Activated naive CD8-positive, alpha-beta T cell treated with anti-CD3 and anti-CD28 coated beads for 36 hours (primary cell): Measurements from ENCODE around the gene TC2N. TPM values are rescaled to one million over a fixed set of nuclear protein-coding genes. Genes with fewer than 3 reads are reported as not detected.
"Not testable (repeated sequence)": the region's sequence is repeated elsewhere in the genome, so short reads cannot be mapped to it uniquely, and the experiment has no call there.

Experiments used
- DNase-seq: peaks from one replicate; pipeline ENCODE4 v3.0.0; 2021
- H3K27ac Mint-ChIP-seq: one replicate; pipeline ENCODE4 v1.8.0; 2022; ENCODE audit warnings: mild to moderate bottlenecking, moderate library complexity, mixed read lengths
- H3K27me3 Mint-ChIP-seq: one replicate; pipeline ENCODE4 v1.8.0; 2022; ENCODE audit warnings: mild to moderate bottlenecking, mixed read lengths
- H3K36me3 Mint-ChIP-seq: one replicate; pipeline ENCODE4 v1.8.0; 2021; ENCODE audit warnings: mild to moderate bottlenecking, mixed read lengths
- H3K4me1 Mint-ChIP-seq: one replicate; pipeline ENCODE4 v1.8.0; 2021; ENCODE audit warnings: mixed read lengths
- H3K4me3 Mint-ChIP-seq: one replicate; pipeline ENCODE4 v1.8.0; 2022; ENCODE audit warnings: mild to moderate bottlenecking, moderate library complexity, mixed read lengths
- H3K9me3 Mint-ChIP-seq: one replicate; pipeline ENCODE4 v1.8.0; 2022; ENCODE audit warnings: mixed read lengths
- total RNA-seq, 2 experiments: library from RNA; stranded (reverse); gene quantifications; one replicate each; pipeline ENCODE4 v1.2.3, GENCODE V29; 2021

The TC2N gene
- total RNA-seq: 10 to 100 TPM; 16.7 to 17.4 TPM

DNA sequence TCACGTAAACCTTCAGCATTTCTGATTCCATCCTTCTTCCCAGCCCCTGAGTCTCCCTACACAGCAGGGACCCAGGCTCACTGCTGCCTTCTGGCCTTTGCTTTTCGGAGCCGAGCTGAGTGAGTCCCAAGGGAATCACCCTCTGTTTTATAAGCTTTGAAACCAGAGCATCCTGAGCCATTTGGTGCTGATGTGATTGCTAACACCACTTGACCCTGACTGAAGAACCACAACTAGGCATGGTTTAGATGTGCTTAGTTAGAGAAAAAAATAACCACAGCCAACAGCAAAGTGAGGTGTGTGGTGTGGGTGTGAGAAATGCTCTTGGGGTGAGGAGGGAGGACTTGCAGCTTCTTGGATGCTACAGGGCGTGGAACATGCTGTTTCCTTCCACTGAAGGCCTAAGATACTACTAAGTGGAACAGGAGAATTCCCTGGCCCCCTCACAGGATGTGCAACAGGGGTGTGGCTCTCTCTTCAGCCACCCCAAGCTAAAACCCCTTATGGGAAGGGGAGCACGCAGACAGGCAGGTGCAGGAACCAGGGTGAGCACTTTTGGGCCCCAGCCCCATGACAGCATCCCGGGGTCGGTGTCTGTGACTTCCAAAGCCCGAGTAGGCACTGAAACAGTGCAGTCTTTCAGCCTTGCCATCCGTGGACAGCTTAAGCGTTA is at the start of gene TC2N:
Gene TC2N, minus strand, starts transcription at position 221 of the 673 bp plus-strand sequence. CDS start 53,767 bp downstream, outside the sequence.
- Mint-ChIP-seq H3K36me3 (peaks cover 10% of the 10 kb centered on the region), H3K27me3 (no peaks in the 10 kb centered on the region), H3K27ac (peak within 1 kb of the TSS; percentile 87), H3K4me3 (peak within 1 kb of the TSS; percentile 74), H3K9me3 (no peaks in the 10 kb centered on the region), H3K4me1 (peaks cover 91% of the 10 kb centered on the region)
- DNase-seq: peak; percentile 59

DNA sequence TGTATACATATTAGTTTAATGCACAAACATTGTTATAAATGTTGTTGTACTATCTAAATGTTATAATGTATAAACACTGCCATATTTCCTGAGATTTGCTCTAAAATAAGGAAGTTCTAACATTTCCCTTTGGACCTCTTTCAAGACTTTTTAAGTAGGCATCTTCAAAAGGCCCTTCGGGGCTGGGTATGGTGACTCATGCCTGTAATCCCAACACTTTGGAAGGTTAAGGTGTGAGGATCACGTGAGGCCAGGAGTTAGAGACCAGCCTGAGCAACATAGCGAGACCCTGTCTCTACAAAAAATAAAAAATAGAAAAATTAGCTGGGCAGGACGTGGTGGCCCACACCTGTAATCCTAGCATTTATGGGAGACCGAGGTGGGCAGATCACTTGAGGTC is 44.7 kb upstream of the TC2N start:
- Mint-ChIP-seq H3K4me1 (peaks cover 12% of the 10 kb centered on the region), H3K4me3 (no peak overlapping the region), H3K9me3 (peaks cover 1% of the 10 kb centered on the region), H3K27me3 (no peaks in the 10 kb centered on the region), H3K27ac (no peak overlapping the region), H3K36me3 (no peaks in the 10 kb centered on the region)
- DNase-seq: no peak

GRCh38 chr14:91911474-91912032 is 44.2 kb upstream of the TC2N start:
- DNase-seq: peak; percentile 32
- H3K27ac Mint-ChIP-seq: no peak overlapping the region
- no peak overlapping the region for H3K4me3 Mint-ChIP-seq
- H3K9me3 Mint-ChIP-seq: peaks cover 1% of the 10 kb centered on the region
- peaks cover 12% of the 10 kb centered on the region for H3K4me1 Mint-ChIP-seq
- no peaks in the 10 kb centered on the region for H3K27me3 Mint-ChIP-seq
- no peaks in the 10 kb centered on the region for H3K36me3 Mint-ChIP-seq

- Mint-ChIP-seq H3K9me3 (no peaks in the 10 kb centered on the region), H3K27ac (no peak overlapping the region), H3K27me3 (no peaks in the 10 kb centered on the region), H3K36me3 (no peaks in the 10 kb centered on the region), H3K4me1 (peaks cover 12% of the 10 kb centered on the region), H3K4me3 (no peak overlapping the region)
- DNase-seq: no peak
Observed at GRCh38 chr14:91910196-91910595, 42.9 kb upstream of the TC2N start.

DNA sequence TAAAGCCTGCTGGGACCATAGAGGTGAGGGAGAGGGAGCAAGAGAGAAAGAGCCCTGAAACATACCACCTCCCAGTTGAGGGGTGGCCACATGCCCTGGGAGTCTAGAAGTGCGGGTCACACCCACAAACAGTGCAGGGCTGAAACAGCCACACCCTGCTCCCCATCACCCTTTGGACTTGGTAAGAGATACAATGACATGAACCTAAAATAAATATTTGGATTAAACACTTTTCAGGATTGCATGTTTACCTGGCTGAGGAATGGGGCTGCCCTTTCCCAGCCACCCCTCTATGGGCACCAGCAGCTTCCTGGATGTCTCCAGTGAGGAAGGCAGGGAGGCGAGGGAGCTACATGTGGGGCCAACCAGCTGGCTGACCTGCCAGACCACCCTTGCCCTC is 39.0 kb upstream of the TC2N start:
- no peaks in the 10 kb centered on the region for H3K27me3 Mint-ChIP-seq

DNA sequence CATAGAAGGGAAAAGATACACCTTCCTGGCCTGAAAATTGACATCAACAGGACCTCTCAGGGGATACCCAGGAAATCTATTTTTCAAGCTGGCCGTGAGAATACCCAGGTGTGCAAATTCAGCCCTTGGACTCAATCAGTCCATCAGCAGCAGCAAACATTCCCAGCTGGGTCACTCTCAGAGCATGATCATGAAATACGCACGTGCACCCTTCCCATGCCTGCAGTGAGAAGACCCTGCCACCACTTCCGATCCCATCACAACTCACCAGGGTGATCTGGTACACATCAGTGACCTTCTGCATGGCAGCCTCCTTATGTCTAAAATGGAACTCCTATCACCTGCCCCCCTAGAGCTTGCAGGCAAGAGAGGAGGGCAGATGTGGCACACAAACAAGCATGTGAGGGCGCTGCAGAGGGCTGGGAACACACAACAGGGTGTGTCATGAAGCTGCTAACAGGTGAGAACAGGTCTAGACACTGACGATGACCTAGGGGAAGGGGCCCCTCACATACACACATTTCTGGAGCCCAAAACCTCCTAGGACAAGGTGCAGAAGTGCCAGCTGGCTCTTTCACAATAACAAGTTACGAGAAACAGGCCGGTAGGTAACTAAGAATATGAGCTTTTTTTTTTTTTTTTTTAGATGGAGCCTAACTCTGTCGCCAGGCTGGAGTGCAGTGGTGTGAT is 37.8 kb upstream of the TC2N start:
- H3K9me3 Mint-ChIP-seq: no peaks in the 10 kb centered on the region
- H3K27me3 Mint-ChIP-seq: no peaks in the 10 kb centered on the region
- no peak for DNase-seq
- no peak overlapping the region for H3K4me3 Mint-ChIP-seq
- no peaks in the 10 kb centered on the region for H3K36me3 Mint-ChIP-seq
- H3K4me1 Mint-ChIP-seq: peaks cover under 1% of the 10 kb centered on the region
- H3K27ac Mint-ChIP-seq: no peak overlapping the region

More for the DNA sequence above, 39.0 kb upstream of the TC2N start:
- Mint-ChIP-seq H3K36me3 (no peaks in the 10 kb centered on the region), H3K4me1 (peaks cover 8% of the 10 kb centered on the region), H3K9me3 (no peaks in the 10 kb centered on the region), H3K4me3 (no peak overlapping the region), H3K27ac (no peak overlapping the region)
- no peak for DNase-seq

GRCh38 chr14:91904483-91904882 is 37.1 kb upstream of the TC2N start:
- H3K27me3 Mint-ChIP-seq: no peaks in the 10 kb centered on the region
- H3K4me1 Mint-ChIP-seq: peaks cover 1% of the 10 kb centered on the region
- no peak overlapping the region for H3K4me3 Mint-ChIP-seq
- no peaks in the 10 kb centered on the region for H3K36me3 Mint-ChIP-seq
- no peak for DNase-seq
- no peaks in the 10 kb centered on the region for H3K9me3 Mint-ChIP-seq
- no peak overlapping the region for H3K27ac Mint-ChIP-seq

- Mint-ChIP-seq H3K4me1 (peaks cover 3% of the 10 kb centered on the region), H3K4me3 (no peak overlapping the region), H3K9me3 (no peaks in the 10 kb centered on the region), H3K27ac (no peak overlapping the region), H3K36me3 (no peaks in the 10 kb centered on the region), H3K27me3 (no peaks in the 10 kb centered on the region)
- no peak for DNase-seq
Observed at GRCh38 chr14:91903070-91903469, 35.7 kb upstream of the TC2N start.

DNA sequence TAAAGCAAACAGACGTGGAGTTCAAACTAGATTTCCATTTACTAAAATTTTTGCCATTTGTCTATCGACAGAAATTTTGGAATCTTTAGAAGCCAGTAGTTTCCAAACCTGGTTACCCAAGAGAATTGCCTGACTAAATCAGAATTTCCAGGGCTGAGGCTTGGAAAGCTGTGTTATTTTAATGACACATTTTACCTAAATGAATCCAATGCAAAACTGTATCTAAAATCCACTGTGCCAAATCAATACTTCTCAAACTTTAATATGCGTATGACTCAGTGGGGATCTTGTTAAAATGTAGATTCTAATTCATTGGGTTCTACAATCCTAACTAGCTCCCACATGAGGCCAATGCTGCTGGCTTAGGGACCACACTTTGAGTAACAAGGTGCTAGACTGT is 35.0 kb upstream of the TC2N start:
- H3K9me3 Mint-ChIP-seq: no peaks in the 10 kb centered on the region
- no peak for DNase-seq
- H3K27me3 Mint-ChIP-seq: no peaks in the 10 kb centered on the region
- H3K4me3 Mint-ChIP-seq: no peak overlapping the region
- H3K36me3 Mint-ChIP-seq: no peaks in the 10 kb centered on the region
- H3K4me1 Mint-ChIP-seq: peaks cover 3% of the 10 kb centered on the region
- H3K27ac Mint-ChIP-seq: no peak overlapping the region

DNA sequence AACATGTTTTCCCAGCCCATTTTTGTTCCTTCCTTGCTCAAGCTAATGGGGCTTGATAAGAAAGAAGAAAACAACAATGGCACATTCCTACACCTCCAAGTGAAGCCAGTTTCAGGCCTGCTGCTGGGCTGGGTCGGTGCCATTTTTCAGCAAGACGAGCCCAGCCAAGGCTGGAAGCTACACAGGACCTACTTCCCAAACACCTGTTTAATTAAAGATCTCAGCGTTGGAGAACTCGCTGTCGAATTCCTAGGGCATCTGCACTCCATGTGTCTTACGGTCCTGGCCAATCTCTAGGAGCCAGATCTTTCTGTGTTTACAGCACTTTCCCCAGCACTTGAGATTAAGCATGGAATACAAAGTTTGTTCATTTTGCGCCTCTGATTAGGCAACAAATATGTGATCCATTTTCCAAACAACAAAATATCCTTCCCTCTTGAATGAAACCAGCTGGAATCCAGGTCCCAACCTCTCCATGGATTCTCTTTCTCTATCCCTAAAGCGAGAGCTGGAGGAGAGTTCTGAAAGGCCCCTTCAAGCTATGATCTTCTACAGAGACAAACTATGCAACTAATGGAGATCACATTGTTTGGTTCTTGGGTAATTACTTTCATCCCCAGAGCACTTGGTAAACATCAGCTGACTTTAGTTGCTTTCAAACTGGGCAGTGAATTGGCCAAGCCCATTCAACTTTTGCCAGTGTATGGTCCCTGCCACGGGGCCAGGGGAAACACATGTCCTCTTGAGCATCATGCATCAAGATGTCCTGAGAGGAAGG is 34.3 kb upstream of the TC2N start:
- Mint-ChIP-seq H3K27me3 (no peaks in the 10 kb centered on the region), H3K4me1 (peaks cover 3% of the 10 kb centered on the region), H3K9me3 (no peaks in the 10 kb centered on the region), H3K27ac (no peak overlapping the region), H3K36me3 (no peaks in the 10 kb centered on the region), H3K4me3 (no peak overlapping the region)
- no peak for DNase-seq

DNA sequence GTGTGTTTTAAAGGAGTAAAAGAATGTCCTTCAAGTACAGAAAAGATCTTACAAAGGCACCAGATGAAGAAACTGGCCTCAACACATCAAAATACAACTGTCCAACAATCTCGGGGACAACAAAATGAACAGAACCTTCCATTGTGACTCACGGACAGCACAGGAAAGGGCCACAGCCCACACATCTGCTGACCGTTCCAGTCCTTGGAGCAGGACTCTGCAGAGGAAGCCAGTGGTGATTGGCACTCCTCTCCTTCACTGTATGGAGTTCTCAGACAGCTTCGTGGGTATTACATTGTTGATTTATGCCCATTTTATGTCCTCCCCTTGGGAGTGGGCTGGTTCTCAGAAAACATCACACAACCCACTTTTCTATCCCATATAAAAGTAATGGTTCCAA is 32.5 kb upstream of the TC2N start:
- Mint-ChIP-seq H3K4me1 (peaks cover 7% of the 10 kb centered on the region), H3K36me3 (no peaks in the 10 kb centered on the region), H3K4me3 (no peak overlapping the region), H3K27ac (no peak overlapping the region), H3K9me3 (no peaks in the 10 kb centered on the region), H3K27me3 (no peaks in the 10 kb centered on the region)
- DNase-seq: no peak

DNA sequence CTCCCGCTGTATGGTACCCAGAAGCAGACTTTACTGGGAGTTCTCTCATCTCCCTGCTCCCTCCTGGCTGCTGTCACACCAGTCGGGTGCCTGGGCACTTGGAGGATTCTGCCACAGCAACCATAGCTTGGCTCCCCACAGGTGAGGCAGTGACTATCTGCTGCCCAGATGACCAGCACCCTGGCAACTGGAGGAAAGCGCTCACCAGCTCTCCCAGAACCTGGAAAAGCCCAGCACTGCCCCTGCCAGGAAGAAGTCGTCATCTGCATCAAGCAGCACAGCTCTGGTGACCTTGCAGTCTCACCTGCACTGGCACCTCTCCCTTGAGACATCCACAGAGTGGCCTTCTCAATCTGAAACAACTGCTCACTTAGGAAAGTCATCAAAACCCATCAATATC is 31.9 kb upstream of the TC2N start:
- peak; percentile 18 for DNase-seq

DNA sequence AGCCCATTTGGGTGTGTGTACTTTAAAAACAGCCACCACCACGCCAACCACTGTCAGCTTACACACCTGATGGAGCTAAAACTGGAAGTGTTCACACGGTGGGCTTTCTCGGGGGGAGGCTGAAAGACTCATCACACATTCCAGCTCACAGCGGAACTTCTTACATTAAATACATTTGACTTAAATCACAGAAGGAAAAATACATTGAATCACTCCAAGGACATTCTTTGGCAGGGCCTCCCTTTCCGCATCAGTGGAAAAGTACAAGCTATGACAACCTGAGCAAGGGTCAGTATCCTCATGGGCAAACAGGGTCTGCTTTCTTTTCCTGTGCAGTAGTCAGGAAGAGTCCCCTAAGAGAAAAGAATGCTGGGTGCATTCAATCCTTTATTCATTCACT is 31.0 kb upstream of the TC2N start:
- Mint-ChIP-seq H3K27ac (no peak overlapping the region), H3K4me1 (peaks cover 15% of the 10 kb centered on the region), H3K36me3 (peaks cover 1% of the 10 kb centered on the region), H3K27me3 (no peaks in the 10 kb centered on the region), H3K4me3 (no peak overlapping the region), H3K9me3 (no peaks in the 10 kb centered on the region)
- DNase-seq: no peak

More for the DNA sequence above, 31.9 kb upstream of the TC2N start:
- no peak overlapping the region for H3K4me3 Mint-ChIP-seq
- H3K27me3 Mint-ChIP-seq: no peaks in the 10 kb centered on the region
- no peaks in the 10 kb centered on the region for H3K9me3 Mint-ChIP-seq
- no peak overlapping the region for H3K27ac Mint-ChIP-seq
- no peaks in the 10 kb centered on the region for H3K36me3 Mint-ChIP-seq
- peaks cover 7% of the 10 kb centered on the region for H3K4me1 Mint-ChIP-seq

- not testable (repeated sequence) for H3K27ac Mint-ChIP-seq, H3K9me3 Mint-ChIP-seq, H3K36me3 Mint-ChIP-seq, H3K27me3 Mint-ChIP-seq, H3K4me3 Mint-ChIP-seq, DNase-seq
- peaks cover 21% of the 10 kb centered on the region for H3K4me1 Mint-ChIP-seq
Observed at GRCh38 chr14:91897716-91898115, 30.4 kb upstream of the TC2N start.

DNA sequence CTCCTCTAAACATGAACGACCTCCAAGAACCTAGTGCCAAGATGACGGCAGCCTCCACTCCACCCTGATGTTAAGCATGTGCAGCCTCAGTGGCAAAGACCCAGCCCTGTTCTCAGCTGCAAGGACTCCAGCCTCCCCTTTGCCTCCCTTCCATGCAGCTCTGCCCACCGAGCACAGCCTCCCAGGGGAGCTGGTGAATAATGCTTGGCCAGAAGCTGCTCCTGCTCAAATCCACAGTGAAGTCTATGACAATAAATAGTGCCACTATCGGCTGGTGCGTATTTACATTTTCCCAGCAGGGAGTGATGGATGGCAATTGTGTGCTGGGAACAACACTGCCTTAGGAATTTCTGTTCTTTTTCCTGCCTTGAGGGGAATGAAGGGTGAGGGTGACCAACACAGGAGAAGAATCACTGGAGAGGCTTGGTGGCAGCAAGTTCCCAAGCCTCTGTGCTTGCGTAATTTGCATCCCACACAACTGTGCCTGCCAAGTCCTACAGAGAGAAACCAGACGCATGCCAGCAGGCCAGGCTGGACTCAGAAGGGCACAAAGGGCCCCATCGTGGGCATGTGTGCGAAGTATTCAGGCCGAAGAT is 29.9 kb upstream of the TC2N start:
- H3K27me3 Mint-ChIP-seq: no peaks in the 10 kb centered on the region
- no peaks in the 10 kb centered on the region for H3K9me3 Mint-ChIP-seq
- H3K36me3 Mint-ChIP-seq: peaks cover 1% of the 10 kb centered on the region
- H3K4me1 Mint-ChIP-seq: peaks cover 26% of the 10 kb centered on the region
- H3K4me3 Mint-ChIP-seq: no peak overlapping the region
- no peak overlapping the region for H3K27ac Mint-ChIP-seq
- no peak for DNase-seq
